HG03095 (cell line): Measurements from ENCODE around the gene PREX1.
"Not testable (repeated sequence)": the region's sequence is repeated elsewhere in the genome, so short reads cannot be mapped to it uniquely, and the experiment has no call there.

Experiments
- ATAC-seq: cut with Tn5 transposase; IDR thresholded peaks from one replicate; pipeline ENCODE4 v1.9.1; 2021; ENCODE audit warnings: moderate library complexity; ENCODE audit not compliant: unreplicated experiment

The PREX1 gene

DNA sequence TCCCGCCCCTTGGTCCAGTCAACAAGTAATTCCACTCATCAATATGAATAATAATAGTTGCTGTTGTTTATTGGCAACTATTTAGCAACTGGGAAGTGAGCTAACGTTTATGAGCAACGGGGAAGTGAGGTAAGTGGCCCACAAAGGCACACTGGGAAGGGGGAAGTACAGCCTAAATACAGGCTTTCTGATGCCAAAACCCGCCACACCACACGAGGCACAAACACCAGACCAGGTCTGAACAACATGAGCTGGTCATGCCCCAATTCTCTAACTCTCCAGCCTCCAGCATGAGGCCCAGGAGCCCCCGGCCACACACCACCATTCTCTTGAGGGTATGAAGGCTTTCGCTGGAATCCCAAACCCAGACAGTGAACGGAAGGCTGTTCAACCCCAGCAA is 50.8 kb downstream of the PREX1 start:
- ATAC-seq, result no peak

DNA sequence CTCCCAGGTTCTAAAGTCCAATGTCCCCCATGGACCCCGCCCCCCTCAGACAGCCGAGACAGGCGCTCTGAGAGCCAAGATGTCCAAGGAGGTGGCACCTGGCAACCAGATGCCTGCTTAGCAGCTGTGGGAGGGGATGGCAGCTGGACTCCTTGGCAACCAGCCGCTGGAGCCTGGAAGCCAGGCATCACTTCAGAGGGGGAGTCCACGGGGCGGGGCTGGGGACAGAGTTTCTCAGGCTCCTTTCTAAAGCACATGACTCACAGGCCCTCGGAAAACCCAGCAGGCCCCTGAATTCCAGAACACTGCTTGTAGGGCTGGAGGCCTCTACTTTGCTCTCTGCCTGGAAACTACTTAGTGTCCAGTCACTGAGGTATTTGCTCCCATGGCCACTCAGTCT is 51.5 kb downstream of the PREX1 start:
- no peak for ATAC-seq

DNA sequence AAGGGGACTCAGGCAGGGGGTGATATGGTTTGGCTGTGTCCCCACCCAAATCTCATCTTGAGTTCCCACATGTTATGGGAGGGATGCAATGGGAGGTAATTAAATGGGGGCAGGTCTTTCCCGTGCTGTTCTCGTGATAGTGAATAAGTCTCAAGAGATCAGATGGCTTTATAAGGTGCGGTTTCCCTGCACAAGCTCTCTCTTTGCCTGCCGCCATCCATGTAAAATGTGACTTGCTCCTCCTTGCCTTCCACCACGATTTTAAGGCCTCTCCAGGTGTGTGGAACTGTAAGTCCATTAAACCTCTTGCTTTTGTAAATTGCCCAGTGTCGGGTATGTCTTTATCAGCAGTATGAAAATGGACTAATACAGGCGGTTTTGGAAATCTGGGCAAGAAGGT is 52.3 kb downstream of the PREX1 start:
- not testable (repeated sequence) for ATAC-seq

DNA sequence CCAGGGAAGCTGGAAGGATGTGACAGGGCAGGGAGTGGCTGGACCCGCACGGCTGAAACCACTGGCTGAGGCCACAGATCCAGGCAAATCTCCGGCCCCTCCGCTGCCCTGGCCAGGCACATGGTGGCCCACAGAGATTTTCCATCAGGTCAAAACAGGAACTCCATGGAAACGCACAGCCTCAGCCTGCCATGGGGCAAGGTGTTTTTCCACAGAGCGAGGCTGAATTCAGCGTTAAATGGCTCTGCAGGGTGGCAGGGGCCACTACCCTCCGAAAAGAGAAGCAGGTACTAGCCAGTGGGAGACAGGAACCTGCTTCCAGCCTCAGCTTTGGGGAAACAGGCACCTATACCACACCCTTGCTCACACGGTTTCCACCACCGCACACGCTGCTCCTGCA is 53.1 kb downstream of the PREX1 start:
- ATAC-seq, result no peak

DNA sequence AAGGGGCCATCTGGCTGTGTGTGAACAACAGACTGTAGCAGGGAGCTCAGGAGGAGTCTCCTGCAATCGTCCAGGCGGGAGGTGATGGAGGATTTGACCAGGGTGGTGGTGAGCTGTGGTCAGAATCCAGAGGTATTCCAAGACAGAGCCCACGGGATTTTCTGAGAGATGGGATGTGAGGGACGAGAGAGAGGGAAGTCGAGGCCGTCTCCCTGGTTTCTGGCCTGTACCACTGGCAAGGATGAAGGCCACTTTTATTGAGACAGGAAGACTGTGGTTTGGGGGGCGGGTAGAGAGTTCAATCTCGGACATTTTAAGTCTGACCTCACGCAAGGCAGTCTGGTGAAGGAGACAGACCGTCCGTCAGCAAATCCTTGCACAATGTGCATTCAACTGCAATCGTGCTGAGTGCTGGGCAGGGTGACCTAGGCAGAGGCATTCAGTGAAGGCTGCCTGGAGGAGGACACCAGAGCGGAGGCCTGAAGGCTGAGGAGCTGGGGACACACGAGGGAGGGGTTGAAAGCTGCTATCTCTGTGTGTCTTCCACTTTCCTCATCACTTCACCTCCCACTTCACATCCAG is 53.9 kb downstream of the PREX1 start:
- no peak for ATAC-seq

DNA sequence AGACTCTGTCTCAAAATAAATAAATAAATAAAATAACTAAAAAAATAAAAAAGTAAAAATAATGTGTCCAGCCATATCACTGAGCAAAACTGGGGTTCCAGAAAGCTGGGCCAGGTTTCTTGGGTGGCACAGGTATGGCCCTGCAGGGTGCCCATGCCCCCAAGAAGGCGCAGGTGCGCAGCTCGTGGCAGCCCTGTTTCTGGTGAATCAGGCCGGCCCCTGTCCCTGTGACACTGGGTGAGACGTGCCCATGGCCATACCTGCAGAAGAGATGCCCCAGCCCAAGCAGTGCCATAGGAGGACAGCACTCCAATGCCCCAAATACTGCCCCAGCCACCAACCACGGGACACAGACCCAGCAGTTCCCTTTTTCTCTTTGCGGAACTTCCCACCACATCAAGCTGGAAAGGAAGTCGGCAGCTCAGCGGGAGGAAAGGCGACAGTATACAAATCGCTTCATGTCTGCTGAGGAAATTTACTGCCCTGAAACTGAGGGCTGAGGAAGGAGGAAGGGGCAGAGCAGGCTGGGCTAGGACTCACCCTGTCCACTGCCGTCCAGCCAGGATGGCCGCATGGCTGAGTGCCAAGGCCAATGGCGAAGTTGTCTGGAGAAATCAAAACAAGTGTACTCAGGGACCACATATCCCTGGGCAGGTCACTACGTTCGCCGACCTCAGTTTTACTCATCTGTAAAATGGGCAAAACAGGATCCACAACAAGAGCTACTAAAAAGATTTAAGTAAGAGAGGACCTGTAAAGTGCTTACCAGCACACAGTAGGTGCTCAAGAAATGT is 55.4 kb downstream of the PREX1 start:
- ATAC-seq, result no peak

DNA sequence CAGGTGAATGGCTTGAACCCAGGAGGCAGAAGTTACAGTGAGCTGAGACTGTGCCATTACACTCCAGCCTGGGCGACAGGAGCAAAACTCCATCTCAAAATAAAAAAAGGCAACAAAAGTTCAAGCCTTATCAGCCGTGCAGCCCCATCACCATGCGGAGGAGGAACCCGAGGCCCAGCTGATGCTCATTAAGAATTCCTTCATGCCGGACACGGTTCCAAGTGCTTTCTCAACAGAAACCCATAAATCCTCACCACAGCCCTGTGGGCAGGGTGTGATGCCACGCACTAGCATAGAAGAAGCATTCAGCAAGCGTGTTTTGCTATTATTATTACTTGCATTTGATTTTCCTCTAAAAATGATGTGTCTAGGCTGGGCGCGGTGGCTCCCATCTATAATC is 56.3 kb downstream of the PREX1 start:
- ATAC-seq, result no peak

DNA sequence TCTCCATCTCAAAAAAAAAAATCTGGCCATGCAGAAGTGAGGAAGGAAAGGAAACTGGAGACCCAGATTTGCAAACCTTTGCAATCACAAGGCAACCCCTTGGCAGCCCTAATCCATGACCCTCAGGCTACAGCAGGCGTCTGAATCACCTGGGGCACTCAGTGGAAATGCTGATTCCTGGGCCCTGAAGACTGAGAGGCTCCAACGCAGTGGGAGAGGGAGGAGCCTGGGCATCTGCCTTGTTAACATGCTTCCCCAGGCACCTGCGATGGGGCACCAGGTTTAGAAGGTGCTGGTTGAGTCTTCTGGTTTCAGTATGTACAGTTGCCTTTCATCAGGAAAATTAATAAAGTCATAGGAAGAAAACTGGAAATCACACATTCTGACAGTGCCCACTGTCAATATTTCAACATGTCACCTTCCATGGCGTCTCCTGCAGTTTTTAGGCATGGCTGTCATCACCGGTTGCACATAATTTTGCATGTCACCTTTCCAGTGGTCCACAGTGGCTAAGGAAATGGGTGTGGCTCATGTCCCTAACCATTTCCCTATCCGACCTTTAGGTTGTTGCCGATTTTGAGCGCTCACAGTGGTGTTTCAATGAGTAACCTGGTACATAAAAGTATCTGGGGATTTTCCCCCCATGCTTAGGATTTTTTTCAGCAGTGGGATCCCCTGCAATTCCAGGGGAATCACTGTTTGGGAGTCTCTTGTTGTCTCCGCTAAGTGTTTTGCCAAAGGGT is 56.9 kb downstream of the PREX1 start:
- ATAC-seq, result no peak

DNA sequence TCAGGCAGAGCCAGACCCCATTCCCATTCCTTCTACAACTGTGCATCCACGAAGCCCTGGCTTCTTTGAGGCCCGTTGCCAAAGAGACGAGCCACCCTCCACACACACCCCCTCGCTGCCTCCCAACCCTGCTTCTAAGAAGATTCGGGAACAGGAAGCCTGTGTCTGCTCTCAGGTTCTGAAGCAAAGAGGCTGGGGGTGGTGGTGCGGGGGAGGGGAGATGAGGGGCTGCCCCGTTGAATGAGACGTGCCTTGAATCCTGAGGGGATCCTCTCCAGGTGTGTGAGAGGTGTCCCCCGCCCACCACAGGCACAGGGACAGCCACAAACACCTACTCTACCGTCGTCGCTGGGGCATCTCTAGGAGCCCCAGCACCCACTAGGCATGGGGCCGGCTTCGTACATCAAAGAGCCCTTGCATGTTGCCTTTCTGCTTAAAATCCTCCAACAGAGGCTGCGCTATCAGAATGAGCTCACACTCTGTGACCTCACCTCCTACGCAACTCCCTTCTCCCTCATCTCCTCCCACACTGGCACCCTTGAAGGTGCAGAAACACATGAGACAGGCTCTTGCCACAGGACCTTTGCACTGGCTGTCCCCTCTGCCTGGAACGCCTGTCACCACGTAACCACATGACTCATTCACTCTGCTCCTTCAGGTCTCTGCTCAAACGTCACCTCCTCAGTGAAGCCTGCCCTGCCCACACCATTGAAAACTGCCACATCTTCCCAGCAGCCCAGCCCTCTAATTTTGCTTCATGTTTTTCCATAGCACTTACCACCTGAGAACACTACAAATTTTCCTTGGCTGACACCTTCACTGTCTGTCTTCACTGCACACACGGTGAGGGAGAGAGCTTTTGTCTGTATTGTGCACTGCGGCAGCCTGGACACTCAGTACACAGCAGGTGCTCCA is 58.5 kb downstream of the PREX1 start:
- ATAC-seq, result no peak

DNA sequence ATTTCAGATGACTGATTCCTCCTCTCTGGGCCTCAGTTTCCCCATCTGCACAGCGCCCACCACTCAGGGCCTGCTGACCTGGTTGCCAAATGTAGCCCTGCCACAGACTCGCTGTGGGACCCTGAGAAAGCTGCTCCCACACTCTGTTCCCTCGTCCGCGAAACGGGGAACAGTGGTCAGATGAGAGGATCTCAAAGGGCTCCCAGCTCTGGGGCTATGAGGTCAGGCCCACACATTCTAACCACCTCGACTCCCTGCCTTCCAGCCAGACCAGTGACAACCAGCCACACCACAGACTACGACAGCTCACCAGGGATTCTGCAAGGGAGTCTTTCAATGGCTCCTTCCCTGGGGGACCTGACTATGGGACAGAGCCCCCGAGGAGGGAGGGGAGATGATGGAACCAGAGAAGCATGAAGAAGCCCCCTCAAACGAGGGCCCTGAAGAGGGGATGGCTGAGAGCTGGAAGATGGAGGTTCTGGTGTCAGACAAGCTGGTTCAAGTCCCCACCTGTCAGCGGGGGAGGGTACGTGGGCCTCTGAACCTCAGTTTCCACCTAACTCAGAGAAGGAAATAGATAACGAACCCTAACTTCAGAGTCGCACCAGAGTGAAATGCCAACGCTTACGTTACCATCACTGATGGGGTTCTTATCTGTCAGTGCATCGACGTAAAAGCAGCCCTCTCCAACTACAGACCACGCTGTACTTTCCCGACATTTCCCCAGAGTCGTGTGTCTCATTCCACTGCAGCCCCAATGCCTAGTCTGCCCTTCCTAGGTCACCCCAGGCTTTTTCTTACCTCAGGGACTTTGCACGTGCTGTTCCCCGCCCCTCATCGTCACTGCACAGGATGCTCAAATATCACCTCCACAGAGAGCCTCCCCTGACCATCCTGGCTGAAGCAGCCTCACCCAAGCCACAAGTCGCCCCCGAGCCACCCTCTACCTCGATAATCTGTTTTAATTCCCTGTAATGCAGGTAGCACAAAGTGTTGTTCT is 60.5 kb downstream of the PREX1 start:
- ATAC-seq, result no peak

DNA sequence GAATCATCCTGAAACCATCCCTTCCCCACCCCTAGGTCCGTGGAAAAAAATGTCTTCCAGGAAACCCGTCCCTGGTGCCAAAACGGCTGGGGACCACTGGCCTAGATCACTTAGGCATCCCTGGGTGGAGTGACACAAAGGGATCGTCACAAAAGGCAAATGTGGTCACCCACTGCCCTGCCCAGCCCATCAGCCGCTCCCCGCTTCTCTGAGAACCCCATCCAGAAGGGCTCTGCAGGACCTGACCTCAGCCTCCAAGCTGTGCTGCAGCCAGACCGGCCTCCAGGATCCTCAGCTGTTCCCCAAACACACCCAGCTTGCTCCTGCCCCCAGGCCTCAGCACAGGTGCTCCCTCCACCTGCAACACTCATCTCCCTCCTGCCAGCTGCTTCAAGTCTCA is 61.6 kb downstream of the PREX1 start:
- ATAC-seq, result no peak

DNA sequence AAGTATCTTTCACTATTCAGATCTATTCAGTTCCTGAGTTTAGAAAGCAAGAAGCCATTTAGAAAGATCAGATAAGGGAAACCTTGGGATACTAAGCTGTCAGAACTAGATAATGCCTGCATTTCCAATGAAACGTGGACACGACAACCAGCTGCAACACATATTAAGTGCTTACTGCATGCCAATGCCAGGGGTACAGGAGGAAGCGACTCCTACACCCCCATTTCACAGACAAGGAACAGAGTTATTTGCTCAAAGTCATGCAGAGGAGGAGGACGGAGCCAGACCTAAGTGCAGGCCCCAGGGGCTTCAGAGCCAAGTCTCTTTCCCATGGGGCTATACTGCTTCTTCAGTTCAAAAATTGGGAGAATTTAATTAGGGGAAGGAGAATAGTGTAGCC is 62.4 kb downstream of the PREX1 start:
- no peak for ATAC-seq

DNA sequence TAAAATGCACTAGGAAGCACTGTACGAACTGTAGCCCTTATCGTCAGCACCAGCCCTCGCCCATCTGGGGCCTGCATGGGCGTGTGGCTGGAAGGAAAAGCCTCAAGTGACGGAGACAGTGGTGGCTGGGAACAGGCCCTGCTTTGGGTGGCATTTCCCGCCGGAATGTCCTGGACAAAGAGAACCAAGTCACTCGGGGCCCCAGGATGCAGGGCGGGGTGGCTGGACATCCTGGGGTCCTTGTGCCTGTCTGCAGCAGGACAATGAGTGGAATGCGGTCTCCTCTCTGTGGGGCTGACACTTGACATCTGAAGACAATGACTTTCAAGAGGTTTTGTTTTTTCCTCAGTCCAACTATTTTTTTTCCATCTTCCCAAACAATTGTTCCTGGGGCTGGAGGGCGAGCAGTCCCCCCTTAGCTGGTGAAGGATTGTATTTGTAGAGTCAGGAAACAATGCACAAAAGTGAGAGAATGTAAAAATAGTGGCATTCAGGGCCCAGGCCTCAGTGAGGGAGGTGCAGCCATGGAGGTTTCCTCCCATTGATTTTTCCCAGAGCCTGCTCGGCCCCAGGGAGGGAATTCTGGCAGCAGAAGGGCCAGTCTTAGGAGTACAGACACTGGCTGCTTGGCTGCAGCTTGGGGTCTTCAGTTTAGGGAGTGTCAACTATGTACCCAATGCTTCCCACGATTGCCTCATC is 64.4 kb downstream of the PREX1 start:
- ATAC-seq, result no peak

DNA sequence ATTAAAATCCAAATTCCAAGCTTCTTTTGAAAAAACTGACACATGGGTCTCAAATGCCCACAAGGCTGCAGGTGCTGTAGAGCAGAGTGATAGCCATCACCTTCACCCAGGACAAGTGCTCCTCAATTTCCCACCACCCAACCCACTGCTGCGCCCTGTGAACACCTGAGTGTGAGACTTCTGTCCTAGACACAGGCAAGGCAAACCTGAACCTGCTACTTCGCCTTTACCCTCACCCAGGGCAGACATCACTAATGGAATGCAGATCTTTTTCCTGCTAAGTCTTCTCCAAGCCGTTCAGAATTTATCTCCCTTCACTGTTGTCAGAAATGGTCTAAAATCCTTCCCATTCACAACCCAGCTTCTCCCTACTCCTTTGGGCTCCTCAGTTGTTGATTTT is 65.9 kb downstream of the PREX1 start:
- ATAC-seq, result no peak

DNA sequence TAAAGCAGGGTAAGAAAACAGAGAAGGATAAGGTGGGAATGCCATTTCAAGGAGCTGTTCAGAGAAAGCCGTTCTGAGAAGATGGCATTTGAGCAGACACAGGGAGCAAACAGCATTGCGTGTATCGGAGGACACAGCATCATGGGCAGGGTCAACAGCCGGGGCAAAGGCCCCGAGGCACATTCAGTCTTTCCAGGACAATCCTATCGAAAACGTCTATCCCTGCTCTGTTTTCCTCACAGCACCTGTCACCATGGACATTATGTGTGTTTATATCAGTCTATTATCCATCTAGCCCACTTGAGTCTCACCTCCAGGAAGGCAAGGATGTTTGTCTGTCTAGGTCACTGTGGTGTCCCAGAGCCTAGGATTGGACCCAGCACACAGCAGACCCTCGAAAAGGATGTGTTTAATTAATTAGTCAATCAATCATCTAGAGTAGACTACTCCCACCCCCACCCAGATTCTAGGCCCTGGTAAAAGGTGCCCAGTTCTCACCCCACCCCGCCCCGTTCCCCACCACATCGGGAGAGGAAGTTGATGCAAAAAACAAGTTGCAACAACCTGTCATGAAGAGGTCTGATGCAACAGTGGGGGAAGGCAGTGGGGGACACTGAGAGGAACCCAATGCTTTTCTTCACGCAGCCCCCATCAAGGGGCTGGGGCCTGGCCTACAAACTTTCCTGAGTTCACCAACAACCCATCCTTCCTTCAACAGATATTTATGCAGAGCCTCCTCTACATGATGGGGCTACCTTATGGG is 66.6 kb downstream of the PREX1 start:
- no peak for ATAC-seq

DNA sequence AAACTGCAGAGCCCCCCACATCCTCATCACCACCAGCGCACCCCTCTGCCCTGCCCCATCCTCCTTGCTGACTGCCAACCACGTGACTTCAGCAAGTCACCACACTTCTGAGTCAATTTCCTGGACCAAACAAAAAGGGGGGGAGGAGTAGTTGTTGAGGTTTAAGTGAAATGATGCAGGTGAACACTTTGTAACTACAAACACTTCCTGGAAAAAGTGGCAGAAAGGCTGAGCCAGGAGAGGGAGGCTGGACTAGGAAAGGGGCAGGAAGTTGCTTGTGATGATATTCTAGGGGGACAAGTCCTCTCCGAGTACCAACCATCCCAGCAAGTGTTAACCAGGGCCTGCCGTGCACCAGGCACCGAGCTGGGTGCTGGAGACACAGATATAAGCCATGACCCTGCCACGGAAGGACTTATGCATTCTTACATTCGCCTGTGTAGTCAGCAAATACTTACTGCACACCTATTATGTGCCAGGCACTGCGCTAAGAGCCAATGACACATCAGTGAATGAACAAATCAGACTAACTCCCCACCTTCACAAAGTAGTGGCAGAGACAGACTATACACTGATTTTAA is 67.3 kb downstream of the PREX1 start:
- ATAC-seq, result no peak

DNA sequence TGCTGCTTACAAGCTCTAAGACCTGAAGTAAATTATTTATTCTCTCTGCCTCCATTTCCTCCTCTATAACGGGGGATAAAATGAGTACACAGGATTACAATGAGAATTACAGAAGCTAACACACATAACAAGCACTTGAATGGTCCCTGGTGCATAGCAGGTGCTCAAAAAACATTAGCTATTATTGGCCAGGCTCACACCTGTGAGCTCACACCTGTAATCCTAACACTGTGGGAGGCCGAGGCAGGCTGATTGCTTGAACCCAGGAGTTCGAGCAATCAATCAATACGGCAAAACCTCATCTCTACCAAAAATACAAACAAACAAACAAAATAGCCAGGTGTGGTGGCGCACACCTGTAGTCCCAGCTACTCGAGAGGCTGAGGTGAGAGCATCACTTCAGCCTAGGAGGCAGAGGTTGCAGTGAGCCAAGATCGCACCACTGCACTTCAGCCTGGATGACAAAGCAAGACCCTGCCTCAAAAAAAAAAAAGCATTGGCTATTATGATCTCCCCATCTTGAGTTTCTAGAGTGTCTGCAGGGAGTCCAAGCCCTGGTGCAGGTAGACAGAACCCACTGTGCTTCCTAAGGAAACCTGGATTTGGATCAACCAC is 68.1 kb downstream of the PREX1 start:
- ATAC-seq, result no peak
